ENCODE measurements around the gene ANO9.

DNA sequence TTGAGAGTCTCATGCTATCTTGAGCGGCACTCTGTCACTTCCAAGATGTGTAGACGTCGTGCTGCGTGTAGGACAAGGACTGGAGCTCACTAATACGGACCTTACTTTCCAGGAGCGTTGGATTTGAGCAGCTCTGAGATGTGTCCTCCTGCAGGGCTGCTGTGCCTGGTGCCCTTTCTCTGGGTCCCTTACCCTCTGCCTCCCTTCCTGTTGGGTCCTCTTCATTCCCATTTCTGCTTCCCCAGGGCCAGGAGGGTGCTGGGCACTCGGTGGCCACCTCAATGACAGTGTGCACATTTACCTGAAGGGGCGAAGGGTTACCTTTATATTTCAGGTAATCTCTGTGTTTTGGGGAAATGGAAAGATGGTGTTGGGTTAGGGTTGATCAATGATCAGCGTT, 12.2 kb upstream of the ANO9 start:
- no peak for TF ChIP-seq POLR2A (IDR thresholded peaks at IDR 0.05)
- TF ChIP-seq, protein P1, sequence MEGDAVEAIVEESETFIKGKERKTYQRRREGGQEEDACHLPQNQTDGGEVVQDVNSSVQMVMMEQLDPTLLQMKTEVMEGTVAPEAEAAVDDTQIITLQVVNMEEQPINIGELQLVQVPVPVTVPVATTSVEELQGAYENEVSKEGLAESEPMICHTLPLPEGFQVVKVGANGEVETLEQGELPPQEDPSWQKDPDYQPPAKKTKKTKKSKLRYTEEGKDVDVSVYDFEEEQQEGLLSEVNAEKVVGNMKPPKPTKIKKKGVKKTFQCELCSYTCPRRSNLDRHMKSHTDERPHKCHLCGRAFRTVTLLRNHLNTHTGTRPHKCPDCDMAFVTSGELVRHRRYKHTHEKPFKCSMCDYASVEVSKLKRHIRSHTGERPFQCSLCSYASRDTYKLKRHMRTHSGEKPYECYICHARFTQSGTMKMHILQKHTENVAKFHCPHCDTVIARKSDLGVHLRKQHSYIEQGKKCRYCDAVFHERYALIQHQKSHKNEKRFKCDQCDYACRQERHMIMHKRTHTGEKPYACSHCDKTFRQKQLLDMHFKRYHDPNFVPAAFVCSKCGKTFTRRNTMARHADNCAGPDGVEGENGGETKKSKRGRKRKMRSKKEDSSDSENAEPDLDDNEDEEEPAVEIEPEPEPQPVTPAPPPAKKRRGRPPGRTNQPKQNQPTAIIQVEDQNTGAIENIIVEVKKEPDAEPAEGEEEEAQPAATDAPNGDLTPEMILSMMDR (IDR thresholded peaks at IDR 0.05), result no peak
- no peak for TF ChIP-seq POLR2AphosphoS5 (IDR thresholded peaks at IDR 0.05)

All from stomach (tissue), 4 donors.